HG03097 (cell line): ENCODE results near the gene PTPRC.

ENCODE experiments used
- ATAC-seq: cut with Tn5 transposase; IDR thresholded peaks from one replicate; pipeline ENCODE4 v1.9.1; 2021; ENCODE audit not compliant: unreplicated experiment, low FRiP score

PTPRC gene

GRCh38 chr1:198641501-198641900 is 2.7 kb downstream of the PTPRC start:
- peak; percentile 45 for ATAC-seq

- ATAC-seq, result no peak
These were observed 3.3 kb downstream of the PTPRC start for GRCh38 chr1:198641966-198642668.

- ATAC-seq, result no peak
These were observed 4.1 kb downstream of the PTPRC start for GRCh38 chr1:198642983-198643382.

GRCh38 chr1:198643808-198644207 is 5.0 kb downstream of the PTPRC start:
- ATAC-seq, result no peak

GRCh38 chr1:198647055-198647454 is 8.2 kb downstream of the PTPRC start:
- no peak for ATAC-seq

- no peak for ATAC-seq
These were observed 9.8 kb downstream of the PTPRC start for GRCh38 chr1:198648592-198648991.

- ATAC-seq, result peak; percentile 9
These were observed 10.6 kb downstream of the PTPRC start for GRCh38 chr1:198649232-198649967.

- peak; percentile 35 for ATAC-seq
These were observed 11.1 kb downstream of the PTPRC start for GRCh38 chr1:198649968-198650338.

- no peak for ATAC-seq
These were observed 11.7 kb downstream of the PTPRC start for GRCh38 chr1:198650506-198650905.

GRCh38 chr1:198651650-198652400 is 13.0 kb downstream of the PTPRC start:
- peak; percentile 43 for ATAC-seq

GRCh38 chr1:198653808-198654413 is 15.1 kb downstream of the PTPRC start:
- ATAC-seq, result no peak

GRCh38 chr1:198655459-198656121 is 16.8 kb downstream of the PTPRC start:
- no peak for ATAC-seq

GRCh38 chr1:198656500-198656932 is 17.7 kb downstream of the PTPRC start:
- no peak for ATAC-seq

GRCh38 chr1:198657550-198658064 is 18.8 kb downstream of the PTPRC start:
- ATAC-seq, result no peak

GRCh38 chr1:198660341-198661261 is 21.8 kb downstream of the PTPRC start:
- ATAC-seq, result peak; percentile 42

GRCh38 chr1:198662821-198663220 is 24.0 kb downstream of the PTPRC start:
- no peak for ATAC-seq

- no peak for ATAC-seq
These were observed 25.4 kb downstream of the PTPRC start for GRCh38 chr1:198664068-198664788.

GRCh38 chr1:198667186-198667585 is 28.3 kb downstream of the PTPRC start:
- ATAC-seq, result no peak

- no peak for ATAC-seq
These were observed 29.0 kb downstream of the PTPRC start for GRCh38 chr1:198667807-198668206.
